MM.1S (cell line): Measurements from ENCODE around the gene UBE2E2.
A peak's percentile ranks its signal among the peaks of the same experiment; 100 is the strongest.

Experiments
- DNase-seq: peaks from one replicate; pipeline ENCODE4 v3.0.0-alpha.2; 2015
- H2AFZ ChIP-seq: fragments of 300-600 bp; sonication (generic); 2 replicates; pipeline ENCODE4 v1.6.0; 2016; ENCODE audit warnings: antibody characterized with exemption, low read length
- H3F3A ChIP-seq: fragments of 300-600 bp; sonication (generic); 2 replicates; pipeline ENCODE4 v1.6.1; 2016; ENCODE audit warnings: mild to moderate bottlenecking, antibody characterized with exemption, low read length, moderate library complexity, mixed read lengths; ENCODE audit not compliant: insufficient read depth
- H3K27ac ChIP-seq: fragments of 300-600 bp; sonication (generic); 2 replicates; pipeline ENCODE4 v1.5.1; 2016; ENCODE audit warnings: mild to moderate bottlenecking, low read length
- H3K27me3 ChIP-seq: fragments of 300-600 bp; sonication (generic); replicated peaks from 2 replicates; pipeline ENCODE4 v1.6.0; 2016; ENCODE audit warnings: low read length; ENCODE audit not compliant: insufficient read depth
- H3K36me3 ChIP-seq: fragments of 300-600 bp; sonication (generic); replicated peaks from 2 replicates; pipeline ENCODE4 v1.6.1; 2016; ENCODE audit warnings: mild to moderate bottlenecking, low read length, mixed read lengths; ENCODE audit not compliant: insufficient read depth
- H3K4me1 ChIP-seq: fragments of 300-600 bp; sonication (generic); 2 replicates; pipeline ENCODE4 v1.6.1; 2016; ENCODE audit warnings: low read length, mixed read lengths
- H3K4me2 ChIP-seq: fragments of 300-600 bp; sonication (generic); 2 replicates; pipeline ENCODE4 v1.6.0; 2016; ENCODE audit warnings: low read depth, low read length
- H3K4me3 ChIP-seq: fragments of 300-600 bp; sonication (generic); 2 replicates; pipeline ENCODE4 v1.5.1; 2016; ENCODE audit warnings: low read length, mixed read lengths
- H3K79me2 ChIP-seq: fragments of 300-600 bp; sonication (generic); 2 replicates; pipeline ENCODE4 v1.6.1; 2016; ENCODE audit warnings: mixed run types, low read length, mixed read lengths
- H3K9ac ChIP-seq: fragments of 300-600 bp; sonication (generic); 2 replicates; pipeline ENCODE4 v1.6.1; 2016; ENCODE audit warnings: low read length, mixed read lengths
- H3K9me2 ChIP-seq: fragments of 300-600 bp; sonication (generic); replicated peaks from 2 replicates; pipeline ENCODE4 v1.6.1; 2016; ENCODE audit warnings: mild to moderate bottlenecking, low read length, mixed read lengths; ENCODE audit not compliant: insufficient read depth
- H3K9me3 ChIP-seq: fragments of 300-600 bp; sonication (generic); replicated peaks from 2 replicates; pipeline ENCODE4 v1.6.1; 2016; ENCODE audit warnings: mild to moderate bottlenecking, low read length, mixed read lengths; ENCODE audit not compliant: insufficient read depth
- H4K20me1 ChIP-seq: fragments of 300-600 bp; sonication (generic); 2 replicates; pipeline ENCODE4 v1.6.1; 2016; ENCODE audit warnings: mild to moderate bottlenecking, low read length, moderate library complexity, mixed read lengths; ENCODE audit not compliant: insufficient read depth
- EZH2 ChIP-seq: fragments of 300-600 bp; sonication (generic); optimal IDR thresholded peaks from 2 replicates; pipeline ENCODE3; 2017; ENCODE audit warnings: low read depth, mild to moderate bottlenecking, antibody characterized with exemption, low read length, mixed read lengths
- EZH2phosphoT487 ChIP-seq: fragments of 300-600 bp; sonication (generic); IDR thresholded peaks from 2 replicates; pipeline ENCODE4 v1.6.1; 2018; ENCODE audit warnings: antibody characterized with exemption, low read length
- TF ChIP-seq, protein P1 (sequence below): fragments of 300-600 bp; sonication (generic); IDR thresholded peaks from 2 replicates; pipeline ENCODE4 v1.5.1; 2016; ENCODE audit warnings: antibody characterized with exemption, low read length, mixed read lengths

UBE2E2 gene

DNA sequence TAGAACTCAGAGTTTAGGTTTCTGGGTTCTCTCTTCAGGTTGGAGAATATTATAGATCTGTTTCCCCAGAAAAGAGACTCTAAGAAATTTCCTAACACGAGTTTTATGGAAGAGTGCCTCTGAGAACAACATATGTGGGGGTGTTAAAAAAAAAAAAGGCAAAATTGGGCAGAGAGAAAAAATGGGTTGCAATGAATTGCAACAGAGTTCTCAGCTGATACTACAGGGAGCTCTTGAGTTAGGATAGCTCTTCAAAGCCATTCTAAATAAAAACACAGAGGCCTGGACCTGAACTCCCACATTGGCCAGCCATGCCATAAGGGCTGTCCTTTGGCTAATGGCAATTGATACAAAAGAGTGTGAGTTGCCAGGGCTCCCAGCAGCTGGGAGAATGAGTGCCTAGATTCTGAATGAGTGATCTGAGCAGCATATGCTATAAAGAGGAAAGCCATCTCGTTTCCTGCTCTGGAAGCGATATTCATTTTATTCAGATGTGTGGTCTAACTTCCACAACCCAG lies 20.1 kb upstream of the UBE2E2 start:
- no peak overlapping the region for H3K9ac ChIP-seq
- H3K27me3 ChIP-seq: no peaks in the 10 kb centered on the region
- H3K79me2 ChIP-seq: no peaks in the 10 kb centered on the region
- TF ChIP-seq, protein P1, sequence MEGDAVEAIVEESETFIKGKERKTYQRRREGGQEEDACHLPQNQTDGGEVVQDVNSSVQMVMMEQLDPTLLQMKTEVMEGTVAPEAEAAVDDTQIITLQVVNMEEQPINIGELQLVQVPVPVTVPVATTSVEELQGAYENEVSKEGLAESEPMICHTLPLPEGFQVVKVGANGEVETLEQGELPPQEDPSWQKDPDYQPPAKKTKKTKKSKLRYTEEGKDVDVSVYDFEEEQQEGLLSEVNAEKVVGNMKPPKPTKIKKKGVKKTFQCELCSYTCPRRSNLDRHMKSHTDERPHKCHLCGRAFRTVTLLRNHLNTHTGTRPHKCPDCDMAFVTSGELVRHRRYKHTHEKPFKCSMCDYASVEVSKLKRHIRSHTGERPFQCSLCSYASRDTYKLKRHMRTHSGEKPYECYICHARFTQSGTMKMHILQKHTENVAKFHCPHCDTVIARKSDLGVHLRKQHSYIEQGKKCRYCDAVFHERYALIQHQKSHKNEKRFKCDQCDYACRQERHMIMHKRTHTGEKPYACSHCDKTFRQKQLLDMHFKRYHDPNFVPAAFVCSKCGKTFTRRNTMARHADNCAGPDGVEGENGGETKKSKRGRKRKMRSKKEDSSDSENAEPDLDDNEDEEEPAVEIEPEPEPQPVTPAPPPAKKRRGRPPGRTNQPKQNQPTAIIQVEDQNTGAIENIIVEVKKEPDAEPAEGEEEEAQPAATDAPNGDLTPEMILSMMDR: no peak
- TF ChIP-seq EZH2phosphoT487 (no peak), EZH2 (no peak)
- no peaks in the 10 kb centered on the region for H3K9me3 ChIP-seq
- no peak overlapping the region for H3K27ac ChIP-seq
- no peak for DNase-seq
- H3F3A ChIP-seq: no peaks in the 10 kb centered on the region
- H3K4me1 ChIP-seq: peaks cover 9% of the 10 kb centered on the region
- no peaks in the 10 kb centered on the region for H3K9me2 ChIP-seq
- H3K4me3 ChIP-seq: no peak overlapping the region
- H2AFZ ChIP-seq: peak overlapping the region; percentile 39; the same call in 1 of the 2 replicates
- no peaks in the 10 kb centered on the region for H3K36me3 ChIP-seq
- H4K20me1 ChIP-seq: no peaks in the 10 kb centered on the region
- no peak overlapping the region for H3K4me2 ChIP-seq

DNA sequence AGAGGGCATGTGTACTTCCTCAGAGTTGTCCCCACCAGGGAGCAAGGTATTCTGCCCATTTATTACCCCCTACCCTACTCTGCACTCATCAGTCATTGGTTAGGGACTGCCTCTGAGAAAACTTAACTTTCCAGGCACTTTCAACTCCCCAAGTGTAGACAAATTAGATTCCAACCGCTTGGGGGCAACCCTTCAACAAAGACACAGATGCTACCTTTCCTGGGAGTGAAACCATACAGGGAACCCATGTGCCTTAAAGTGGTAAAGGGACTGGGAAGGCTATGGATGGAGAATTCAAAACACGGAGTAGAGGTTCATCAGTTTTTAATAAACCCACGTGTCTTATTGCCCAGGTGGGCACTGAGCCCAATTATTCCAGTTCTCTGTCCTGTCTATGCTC lies 19.4 kb upstream of the UBE2E2 start:
- H3K4me3 ChIP-seq: no peak overlapping the region
- H3K27ac ChIP-seq: no peak overlapping the region
- H4K20me1 ChIP-seq: no peaks in the 10 kb centered on the region
- H3K9me3 ChIP-seq: no peaks in the 10 kb centered on the region
- TF ChIP-seq, protein P1: peak; percentile 69
- TF ChIP-seq EZH2phosphoT487: no peak
- no peaks in the 10 kb centered on the region for H3K79me2 ChIP-seq
- no peak overlapping the region for H3K9ac ChIP-seq
- no peaks in the 10 kb centered on the region for H3F3A ChIP-seq
- H3K27me3 ChIP-seq: no peaks in the 10 kb centered on the region
- peak overlapping the region; percentile 39; the same call in 1 of the 2 replicates for H2AFZ ChIP-seq
- H3K4me1 ChIP-seq: peaks cover 9% of the 10 kb centered on the region
- no peak overlapping the region for H3K4me2 ChIP-seq
- H3K36me3 ChIP-seq: no peaks in the 10 kb centered on the region
- no peaks in the 10 kb centered on the region for H3K9me2 ChIP-seq
- DNase-seq: peak; percentile 54

DNA sequence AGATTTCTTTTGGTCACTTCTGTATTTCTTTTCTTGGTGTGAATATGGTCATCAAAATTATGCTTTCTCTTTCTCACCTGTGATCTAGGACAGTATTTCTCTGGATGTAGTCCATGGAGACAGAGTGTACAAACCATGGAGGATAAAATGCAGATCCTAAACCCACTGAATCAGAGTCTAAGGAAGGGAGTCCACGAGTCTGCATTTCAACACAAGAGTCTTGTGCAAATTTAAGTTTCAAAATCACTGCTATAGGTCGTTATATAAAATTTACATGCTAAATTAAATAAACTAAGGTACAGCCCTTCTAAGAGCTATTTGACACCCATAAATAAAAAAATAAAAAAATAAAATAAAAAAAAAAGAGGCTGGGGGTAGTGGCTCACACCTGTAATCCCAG lies 17.3 kb upstream of the UBE2E2 start:
- no peaks in the 10 kb centered on the region for H4K20me1 ChIP-seq
- no peaks in the 10 kb centered on the region for H3K79me2 ChIP-seq
- H3K4me2 ChIP-seq: no peak overlapping the region
- H3K4me1 ChIP-seq: peaks cover 9% of the 10 kb centered on the region
- no peak overlapping the region for H3K27ac ChIP-seq
- TF ChIP-seq EZH2phosphoT487 (no peak), EZH2 (no peak)
- TF ChIP-seq, protein P1: no peak
- H3F3A ChIP-seq: no peaks in the 10 kb centered on the region
- H3K9ac ChIP-seq: no peak overlapping the region
- DNase-seq: no peak
- H3K36me3 ChIP-seq: no peaks in the 10 kb centered on the region
- no peak overlapping the region for H2AFZ ChIP-seq
- H3K27me3 ChIP-seq: no peaks in the 10 kb centered on the region
- no peaks in the 10 kb centered on the region for H3K9me2 ChIP-seq
- H3K4me3 ChIP-seq: no peak overlapping the region
- no peaks in the 10 kb centered on the region for H3K9me3 ChIP-seq
